Measurements from ENCODE around the gene NTM.

GRCh38 chr11:132131961-132132360 lies 761.5 kb downstream of the NTM start:
- TF ChIP-seq EZH2 (IDR thresholded peaks at IDR 0.05; ENCODE audit: low read length) (no peak), CTCF (optimal IDR thresholded peaks at IDR 0.05 in 1 of 3, IDR thresholded peaks at IDR 0.05 in 1 of 3, conservative IDR thresholded peaks at IDR 0.05 in 1 of 3; ENCODE audit: extremely low read depth in 1 of 3, insufficient read depth in 2 of 3, low read length in 3 of 3) (no peak)
